GM12873 (cell line): ENCODE results near the gene PARD3.

Experiments used
- TF ChIP-seq, protein P1 (sequence below): IDR thresholded peaks from 2 replicates; pipeline ENCODE4 v1.5.1; 2012; ENCODE audit warnings: low read depth, mild to moderate bottlenecking, moderate library complexity, low read length, control low read depth; ENCODE audit not compliant: insufficient read depth; ENCODE audit errors: missing control alignments

The PARD3 gene

DNA sequence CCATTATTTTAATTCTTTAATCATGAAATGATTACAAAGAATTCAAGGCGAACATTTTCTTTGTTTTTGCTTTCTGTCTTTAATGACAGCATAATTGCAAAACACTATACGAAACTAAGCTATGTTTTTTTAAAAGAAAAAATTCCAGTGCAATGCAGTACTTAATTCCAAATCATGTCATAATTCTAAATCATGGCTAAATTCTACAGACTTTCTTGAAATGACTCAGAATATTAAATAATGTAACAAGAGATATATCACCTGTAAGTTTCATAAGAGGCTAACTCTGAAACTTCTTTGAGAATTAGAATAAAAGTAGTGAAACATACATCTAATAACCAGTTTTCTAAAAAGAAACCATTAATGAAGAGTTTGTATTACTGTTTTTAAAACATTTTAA is 671.6 kb downstream of the PARD3 start:
- TF ChIP-seq, protein P1, sequence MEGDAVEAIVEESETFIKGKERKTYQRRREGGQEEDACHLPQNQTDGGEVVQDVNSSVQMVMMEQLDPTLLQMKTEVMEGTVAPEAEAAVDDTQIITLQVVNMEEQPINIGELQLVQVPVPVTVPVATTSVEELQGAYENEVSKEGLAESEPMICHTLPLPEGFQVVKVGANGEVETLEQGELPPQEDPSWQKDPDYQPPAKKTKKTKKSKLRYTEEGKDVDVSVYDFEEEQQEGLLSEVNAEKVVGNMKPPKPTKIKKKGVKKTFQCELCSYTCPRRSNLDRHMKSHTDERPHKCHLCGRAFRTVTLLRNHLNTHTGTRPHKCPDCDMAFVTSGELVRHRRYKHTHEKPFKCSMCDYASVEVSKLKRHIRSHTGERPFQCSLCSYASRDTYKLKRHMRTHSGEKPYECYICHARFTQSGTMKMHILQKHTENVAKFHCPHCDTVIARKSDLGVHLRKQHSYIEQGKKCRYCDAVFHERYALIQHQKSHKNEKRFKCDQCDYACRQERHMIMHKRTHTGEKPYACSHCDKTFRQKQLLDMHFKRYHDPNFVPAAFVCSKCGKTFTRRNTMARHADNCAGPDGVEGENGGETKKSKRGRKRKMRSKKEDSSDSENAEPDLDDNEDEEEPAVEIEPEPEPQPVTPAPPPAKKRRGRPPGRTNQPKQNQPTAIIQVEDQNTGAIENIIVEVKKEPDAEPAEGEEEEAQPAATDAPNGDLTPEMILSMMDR, result no peak

DNA sequence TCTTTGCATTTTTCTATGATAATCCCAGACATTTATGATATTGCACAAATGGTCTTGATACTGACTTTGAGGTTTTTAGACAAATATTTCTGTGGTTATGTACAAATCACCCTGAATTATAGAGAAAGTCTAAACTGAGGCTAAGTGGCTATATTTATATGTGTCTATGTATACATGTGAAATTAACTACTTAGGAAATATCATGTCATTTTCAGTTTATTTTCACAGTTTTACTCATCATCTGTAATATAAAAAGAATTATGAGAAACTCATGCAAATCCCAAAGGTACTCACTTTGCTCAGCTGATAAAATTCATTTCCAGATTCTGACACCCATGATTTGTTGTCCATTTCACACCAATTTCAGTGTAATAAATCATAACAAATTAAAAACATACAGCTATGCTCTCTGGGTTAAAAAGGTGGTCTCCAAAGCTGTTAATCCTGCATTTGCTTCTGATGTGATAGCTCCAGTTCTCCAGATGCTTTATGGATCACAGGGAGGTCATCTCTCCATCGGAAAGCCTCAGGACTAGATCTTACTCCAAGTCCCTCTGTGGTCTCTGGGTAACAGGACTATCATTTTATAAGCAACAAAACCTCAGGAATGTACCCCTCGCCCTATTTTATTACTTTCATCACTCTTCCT is 673.9 kb downstream of the PARD3 start:
- TF ChIP-seq, protein P1, result no peak

DNA sequence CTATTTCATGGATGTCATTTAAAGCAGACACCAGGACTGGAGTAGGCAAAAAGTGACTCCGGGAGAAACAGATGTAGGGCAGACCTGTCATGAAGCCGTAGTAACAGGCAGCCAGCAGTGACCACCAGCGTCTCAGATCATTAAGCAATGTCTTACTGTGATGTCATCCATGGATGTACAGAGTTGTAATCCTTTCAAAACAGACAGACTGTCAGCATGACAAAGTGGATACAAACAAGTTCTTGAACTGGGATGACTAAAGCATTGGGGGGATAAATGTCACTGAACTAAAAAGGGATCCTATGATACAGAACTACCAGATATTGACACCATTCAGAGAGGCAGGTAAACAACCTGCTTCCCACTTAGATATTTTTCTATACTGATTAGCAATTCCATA is 675.5 kb downstream of the PARD3 start:
- TF ChIP-seq, protein P1, result no peak

DNA sequence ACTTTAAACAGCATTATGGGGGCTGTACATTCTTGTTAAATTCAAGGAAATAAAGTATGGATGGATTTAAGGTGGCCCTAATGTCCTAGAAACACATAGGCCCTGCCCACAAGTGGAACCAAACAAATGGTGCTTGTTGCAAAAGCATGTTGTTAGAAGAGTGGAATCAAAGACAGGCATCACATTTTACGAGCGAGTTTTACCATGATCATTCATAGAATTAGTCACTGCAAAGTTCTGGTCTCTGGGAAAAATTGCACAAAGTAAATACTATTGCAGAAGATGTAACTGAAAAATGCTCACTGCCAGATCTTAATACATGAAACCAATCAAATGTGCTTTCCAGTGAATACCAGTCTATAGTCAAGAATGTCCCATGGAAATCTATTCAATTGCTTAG is 677.1 kb downstream of the PARD3 start:
- TF ChIP-seq, protein P1, result no peak

DNA sequence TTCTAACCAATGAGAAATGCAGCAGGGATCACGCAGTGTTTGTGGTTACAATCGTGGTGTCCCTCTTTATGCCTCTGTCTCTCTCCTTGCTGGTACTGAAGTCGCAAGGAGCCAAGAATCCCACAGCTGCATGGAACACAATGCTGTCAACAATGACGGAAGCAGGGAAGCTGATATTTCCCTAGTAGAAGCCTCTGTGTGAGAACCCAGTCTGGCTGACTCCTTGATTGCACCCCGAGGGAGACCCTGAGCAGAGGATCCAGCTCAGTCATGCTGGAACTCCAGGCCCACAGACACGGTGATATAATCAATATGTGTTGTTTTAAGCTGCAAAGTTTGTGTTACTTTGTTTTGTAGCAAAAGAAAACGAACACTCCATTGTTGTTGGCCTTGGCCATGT is 677.9 kb downstream of the PARD3 start:
- TF ChIP-seq, protein P1, result no peak

DNA sequence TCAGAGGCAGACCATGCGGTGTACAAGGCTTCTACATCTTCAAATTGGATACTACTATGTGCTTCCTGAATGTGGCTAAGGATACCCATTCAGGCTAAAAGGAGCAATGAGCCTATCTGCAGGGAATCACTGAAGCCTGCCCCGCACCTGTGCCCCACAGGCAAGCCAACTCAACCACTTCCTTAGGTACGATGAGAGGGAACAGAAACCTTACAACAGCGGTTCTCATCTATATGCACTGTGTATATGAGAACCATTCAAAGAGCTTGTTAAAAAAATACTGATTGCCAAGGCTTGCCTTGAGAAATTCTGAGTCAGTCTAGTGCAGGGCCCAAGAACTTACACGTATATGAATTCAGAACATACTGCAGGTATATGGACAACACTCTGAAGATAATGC is 679.6 kb downstream of the PARD3 start:
- TF ChIP-seq, protein P1, result no peak

DNA sequence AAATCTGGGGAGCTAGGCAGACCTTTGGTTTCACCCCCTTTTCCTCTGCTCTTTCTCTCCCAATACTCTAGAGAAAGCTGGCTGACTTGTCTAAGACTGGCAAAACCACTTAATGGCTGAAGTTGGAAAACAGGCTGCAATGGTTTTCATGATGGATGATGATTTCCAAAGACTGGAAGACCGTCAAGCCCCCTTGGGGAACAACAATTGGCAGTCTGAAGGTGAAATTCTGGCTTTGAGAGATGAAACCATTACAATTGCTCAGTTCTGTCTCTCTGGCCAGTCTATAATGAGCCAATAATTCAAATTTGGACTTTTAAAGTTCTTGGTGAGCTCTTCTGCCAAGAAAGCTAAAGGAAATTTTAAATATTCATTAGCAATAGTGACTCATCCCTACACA is 680.5 kb downstream of the PARD3 start:
- TF ChIP-seq, protein P1, result no peak
